ENCODE measurements around the gene MPPED2. TPM values are rescaled to one million over a fixed set of nuclear protein-coding genes. Genes with fewer than 3 reads are reported as not detected.

Gene MPPED2
- total RNA-seq, 4 donors from 2014 or later, result 1.1 to 2.0 (median 1.9) TPM; not detected in 1

GRCh38 chr11:30545507-30545906 lies 40.6 kb downstream of the MPPED2 start:
- Histone ChIP-seq H3K4me3 (no peak overlapping the region), H3K27me3 (no peaks in the 10 kb centered on the region), H3K36me3 (no peaks in the 10 kb centered on the region), H3K27ac (no peak overlapping the region), H3K4me1 (no peaks in the 10 kb centered on the region), H3K9me3 (no peaks in the 10 kb centered on the region)
- no peak for DNase-seq (ENCODE audit: low spot score in 2 of 2)
- no peak for TF ChIP-seq CTCF (IDR thresholded peaks at IDR 0.05)
- no peak for TF ChIP-seq EP300 (IDR thresholded peaks at IDR 0.05)
- TF ChIP-seq POLR2A (IDR thresholded peaks at IDR 0.05), result no peak
- TF ChIP-seq POLR2AphosphoS5 (IDR thresholded peaks at IDR 0.05), result no peak
- 92% methylated on average over 5 of the region's 5 CpGs for WGBS

- no peaks in the 10 kb centered on the region for H3K27me3 ChIP-seq
- H3K4me1 ChIP-seq, result no peaks in the 10 kb centered on the region
- 90% methylated on average over 1 of the region's 1 CpG for WGBS
- no peaks in the 10 kb centered on the region for H3K9me3 ChIP-seq
- no peaks in the 10 kb centered on the region for H3K36me3 ChIP-seq
- no peak for DNase-seq (ENCODE audit: low spot score in 2 of 2)
- no peak overlapping the region for H3K27ac ChIP-seq
- H3K4me3 ChIP-seq, result no peak overlapping the region
- no peak for TF ChIP-seq POLR2A (IDR thresholded peaks at IDR 0.05)
- TF ChIP-seq CTCF (IDR thresholded peaks at IDR 0.05), result no peak
- no peak for TF ChIP-seq EP300 (IDR thresholded peaks at IDR 0.05)
- no peak for TF ChIP-seq POLR2AphosphoS5 (IDR thresholded peaks at IDR 0.05)
Measured at GRCh38 chr11:30543066-30543465, 43.1 kb downstream of the MPPED2 start.

- H3K36me3 ChIP-seq, result no peaks in the 10 kb centered on the region
- no peak for DNase-seq (ENCODE audit: low spot score in 2 of 2)
- H3K27me3 ChIP-seq, result no peaks in the 10 kb centered on the region
- H3K4me3 ChIP-seq, result no peak overlapping the region
- 91% methylated on average over 1 of the region's 1 CpG for WGBS
- no peak overlapping the region for H3K27ac ChIP-seq
- TF ChIP-seq CTCF (IDR thresholded peaks at IDR 0.05) (no peak), EP300 (IDR thresholded peaks at IDR 0.05) (no peak), POLR2AphosphoS5 (IDR thresholded peaks at IDR 0.05) (no peak), POLR2A (IDR thresholded peaks at IDR 0.05) (no peak)
- no peaks in the 10 kb centered on the region for H3K9me3 ChIP-seq
- H3K4me1 ChIP-seq, result no peaks in the 10 kb centered on the region
Measured at GRCh38 chr11:30540781-30541180, 45.4 kb downstream of the MPPED2 start.

GRCh38 chr11:30538251-30538650 lies 47.9 kb downstream of the MPPED2 start:
- Histone ChIP-seq H3K36me3 (no peaks in the 10 kb centered on the region), H3K4me1 (no peaks in the 10 kb centered on the region), H3K27me3 (no peaks in the 10 kb centered on the region), H3K27ac (no peak overlapping the region), H3K9me3 (no peaks in the 10 kb centered on the region), H3K4me3 (no peak overlapping the region)
- DNase-seq (ENCODE audit: low spot score in 2 of 2), result no peak
- no peak for TF ChIP-seq POLR2AphosphoS5 (IDR thresholded peaks at IDR 0.05)
- TF ChIP-seq POLR2A (IDR thresholded peaks at IDR 0.05), result no peak
- no peak for TF ChIP-seq EP300 (IDR thresholded peaks at IDR 0.05)
- no peak for TF ChIP-seq CTCF (IDR thresholded peaks at IDR 0.05)

GRCh38 chr11:30535818-30536217 lies 50.3 kb downstream of the MPPED2 start:
- no peak for DNase-seq (ENCODE audit: low spot score in 2 of 2)
- Histone ChIP-seq H3K4me3 (no peak overlapping the region), H3K36me3 (no peaks in the 10 kb centered on the region), H3K9me3 (no peaks in the 10 kb centered on the region), H3K27ac (no peak overlapping the region), H3K4me1 (no peaks in the 10 kb centered on the region), H3K27me3 (no peaks in the 10 kb centered on the region)
- WGBS, result 79% methylated on average over 13 of the region's 13 CpGs
- TF ChIP-seq EP300 (IDR thresholded peaks at IDR 0.05) (no peak), POLR2AphosphoS5 (IDR thresholded peaks at IDR 0.05) (no peak), CTCF (IDR thresholded peaks at IDR 0.05) (no peak), POLR2A (IDR thresholded peaks at IDR 0.05) (no peak)
